ENCODE measurements around the gene OR6F1.

GRCh38 chr1:247669225-247669624, 47.2 kb downstream of the OR6F1 start:
- TF ChIP-seq CTCF (IDR thresholded peaks at IDR 0.05; ENCODE audit: poor library complexity) (no peak), EZH2 (IDR thresholded peaks at IDR 0.05; ENCODE audit: borderline replicate concordance) (no peak)
